Muscle of leg (tissue), 11 donors: ENCODE data around the gene ARHGEF28. TPM values are rescaled to one million over a fixed set of nuclear protein-coding genes. Genes with fewer than 3 reads are reported as not detected.

Experiments used
- DNase-seq: peaks from one replicate; pipeline ENCODE4 v3.0.0; 2013
- H3K27ac ChIP-seq: one replicate; pipeline ENCODE4 v1.5.1; 2013; ENCODE audit warnings: mild to moderate bottlenecking, low read length, control low read depth
- H3K27me3 ChIP-seq: one replicate; pipeline ENCODE4 v1.6.1; 2013; ENCODE audit warnings: low read length; ENCODE audit not compliant: control insufficient read depth, insufficient read depth
- H3K36me3 ChIP-seq: one replicate; pipeline ENCODE4 v1.6.1; 2013; ENCODE audit warnings: low read length; ENCODE audit not compliant: control insufficient read depth, insufficient read depth
- H3K4me1 ChIP-seq: one replicate; pipeline ENCODE4 v1.6.1; 2013; ENCODE audit warnings: low read length; ENCODE audit not compliant: control insufficient read depth, insufficient read depth
- H3K4me3 ChIP-seq: one replicate; pipeline ENCODE4 v1.5.1; 2013; ENCODE audit warnings: low read length, control low read depth
- H3K9me3 ChIP-seq: replicated peaks from 2 replicates; pipeline ENCODE4 v1.6.1; 2013; ENCODE audit warnings: low read depth, low read length; ENCODE audit not compliant: control insufficient read depth
- WGBS: methylation state at CpG from one replicate; pipeline ENCODE4 v1.1.5; 2013; ENCODE audit warnings: missing lambda C conversion rate; ENCODE audit not compliant: insufficient coverage; 5-methylcytosine and 5-hydroxymethylcytosine counted together
- polyA plus RNA-seq, 8 donors: library from polyadenylated mRNA; unstranded; fragments of 120-200 nt; gene quantifications; one replicate each; pipeline versions ENCODE4 v1.2.1 to v1.2.3, GENCODE V29; 2013; ENCODE audit warnings: inconsistent platforms in 1 of 8, low replicate concordance in 1 of 8; ENCODE audit not compliant: insufficient read length in 8 of 8, insufficient read depth in 1 of 8
- total RNA-seq: library from RNA; stranded (reverse); fragments of 120-200 nt; gene quantifications from one replicate; pipeline ENCODE4 v1.2.4, GENCODE V29; 2013

ARHGEF28 gene
- total and polyA plus RNA-seq, 9 donors = 1.6 to 5.1 (median 3.4) TPM

GRCh38 chr5:73748510-73749400 lies 122.8 kb downstream of the ARHGEF28 start:
- Histone ChIP-seq H3K4me3 (no peak overlapping the region), H3K9me3 (no peaks in the 10 kb centered on the region), H3K27ac (peak overlapping the region; percentile 56), H3K36me3 (no peaks in the 10 kb centered on the region), H3K27me3 (peaks cover 2% of the 10 kb centered on the region), H3K4me1 (peaks cover 5% of the 10 kb centered on the region)
- DNase-seq = peak; percentile 49
- WGBS = 69% methylated on average over 4 of the region's 11 CpGs

- 69% methylated on average over 4 of the region's 11 CpGs for WGBS
- peak; percentile 31 for DNase-seq
- Histone ChIP-seq H3K27ac (no peak overlapping the region), H3K27me3 (peaks cover 2% of the 10 kb centered on the region), H3K9me3 (no peaks in the 10 kb centered on the region), H3K36me3 (no peaks in the 10 kb centered on the region), H3K4me3 (no peak overlapping the region), H3K4me1 (peaks cover 5% of the 10 kb centered on the region)
Observed at GRCh38 chr5:73749485-73750270, 123.7 kb downstream of the ARHGEF28 start.

GRCh38 chr5:73751254-73751914 lies 125.4 kb downstream of the ARHGEF28 start:
- H3K36me3 ChIP-seq = no peaks in the 10 kb centered on the region
- peaks cover 2% of the 10 kb centered on the region for H3K27me3 ChIP-seq
- H3K4me1 ChIP-seq = peaks cover 5% of the 10 kb centered on the region
- no peak overlapping the region for H3K27ac ChIP-seq
- WGBS = 96% methylated on average over 3 of the region's 7 CpGs
- no peak overlapping the region for H3K4me3 ChIP-seq
- no peaks in the 10 kb centered on the region for H3K9me3 ChIP-seq
- no peak for DNase-seq

- WGBS = 52% methylated on average over 2 of the region's 4 CpGs
- H3K4me1 ChIP-seq = no peaks in the 10 kb centered on the region
- H3K36me3 ChIP-seq = no peaks in the 10 kb centered on the region
- H3K4me3 ChIP-seq = no peak overlapping the region
- no peaks in the 10 kb centered on the region for H3K9me3 ChIP-seq
- no peaks in the 10 kb centered on the region for H3K27me3 ChIP-seq
- DNase-seq = no peak
- no peak overlapping the region for H3K27ac ChIP-seq
Observed at GRCh38 chr5:73754254-73754653, 128.3 kb downstream of the ARHGEF28 start.

GRCh38 chr5:73757416-73757815 lies 131.4 kb downstream of the ARHGEF28 start:
- Histone ChIP-seq H3K4me3 (no peak overlapping the region), H3K27ac (no peak overlapping the region), H3K36me3 (no peaks in the 10 kb centered on the region), H3K27me3 (no peaks in the 10 kb centered on the region), H3K9me3 (no peaks in the 10 kb centered on the region), H3K4me1 (no peaks in the 10 kb centered on the region)
- no peak for DNase-seq
- WGBS = no CpG with 5 or more reads among the region's 1 CpG

GRCh38 chr5:73759771-73760170 lies 133.8 kb downstream of the ARHGEF28 start:
- no peaks in the 10 kb centered on the region for H3K4me1 ChIP-seq
- no peak for DNase-seq
- H3K4me3 ChIP-seq = no peak overlapping the region
- H3K27me3 ChIP-seq = no peaks in the 10 kb centered on the region
- H3K27ac ChIP-seq = no peak overlapping the region
- 75% methylated on average over 1 of the region's 1 CpG for WGBS
- no peaks in the 10 kb centered on the region for H3K36me3 ChIP-seq
- no peaks in the 10 kb centered on the region for H3K9me3 ChIP-seq

- no peaks in the 10 kb centered on the region for H3K27me3 ChIP-seq
- no peak overlapping the region for H3K27ac ChIP-seq
- H3K9me3 ChIP-seq = no peaks in the 10 kb centered on the region
- no peaks in the 10 kb centered on the region for H3K36me3 ChIP-seq
- no peaks in the 10 kb centered on the region for H3K4me1 ChIP-seq
- DNase-seq = no peak
- WGBS = 63% methylated on average over 2 of the region's 7 CpGs
- H3K4me3 ChIP-seq = no peak overlapping the region
Observed at GRCh38 chr5:73763300-73764032, 137.5 kb downstream of the ARHGEF28 start.

- H3K36me3 ChIP-seq = no peaks in the 10 kb centered on the region
- no peaks in the 10 kb centered on the region for H3K9me3 ChIP-seq
- H3K27ac ChIP-seq = no peak overlapping the region
- H3K4me3 ChIP-seq = no peak overlapping the region
- no peak for DNase-seq
- no peaks in the 10 kb centered on the region for H3K27me3 ChIP-seq
- WGBS = no CpG with 5 or more reads among the region's 2 CpGs
- H3K4me1 ChIP-seq = no peaks in the 10 kb centered on the region
Observed at GRCh38 chr5:73764586-73764985, 138.6 kb downstream of the ARHGEF28 start.

GRCh38 chr5:73764996-73765395 lies 139.0 kb downstream of the ARHGEF28 start:
- DNase-seq = no peak

More at GRCh38 chr5:73764996-73765395, 139.0 kb downstream of the ARHGEF28 start:
- H3K27me3 ChIP-seq = no peaks in the 10 kb centered on the region
- no peak overlapping the region for H3K27ac ChIP-seq
- no peaks in the 10 kb centered on the region for H3K36me3 ChIP-seq
- H3K9me3 ChIP-seq = no peaks in the 10 kb centered on the region
- no peaks in the 10 kb centered on the region for H3K4me1 ChIP-seq
- no peak overlapping the region for H3K4me3 ChIP-seq
